Skeletal muscle satellite cell (primary cell): ENCODE data around the gene POU5F1.
"Not testable (repeated sequence)": the region's sequence is repeated elsewhere in the genome, so short reads cannot be mapped to it uniquely, and the experiment has no call there.

Experiments
- H3K27me3 ChIP-seq: 2 replicates; pipeline ENCODE4 v1.7.0; 2013; ENCODE audit warnings: low read length; ENCODE audit not compliant: control insufficient read depth, insufficient read depth
- H3K36me3 ChIP-seq: 2 replicates; pipeline ENCODE4 v1.7.0; 2013; ENCODE audit warnings: mild to moderate bottlenecking, control low read depth, low read length; ENCODE audit not compliant: insufficient read depth
- H3K4me1 ChIP-seq: 2 replicates; pipeline ENCODE4 v1.7.0; 2013; ENCODE audit warnings: low read length; ENCODE audit not compliant: control insufficient read depth, insufficient read depth
- H3K4me2 ChIP-seq: 2 replicates; pipeline ENCODE4 v1.7.0; 2013; ENCODE audit warnings: mild to moderate bottlenecking, low read length
- H3K4me3 ChIP-seq: 2 replicates; pipeline ENCODE4 v1.7.0; 2013; ENCODE audit warnings: low read length
- H3K9ac ChIP-seq: 2 replicates; pipeline ENCODE4 v1.7.0; 2013; ENCODE audit warnings: mild to moderate bottlenecking, low read depth, low read length, moderate library complexity
- H3K9me3 ChIP-seq: replicated peaks from 2 replicates; pipeline ENCODE4 v1.7.0; 2013; ENCODE audit warnings: mild to moderate bottlenecking, control low read depth, low read length

Gene POU5F1

DNA sequence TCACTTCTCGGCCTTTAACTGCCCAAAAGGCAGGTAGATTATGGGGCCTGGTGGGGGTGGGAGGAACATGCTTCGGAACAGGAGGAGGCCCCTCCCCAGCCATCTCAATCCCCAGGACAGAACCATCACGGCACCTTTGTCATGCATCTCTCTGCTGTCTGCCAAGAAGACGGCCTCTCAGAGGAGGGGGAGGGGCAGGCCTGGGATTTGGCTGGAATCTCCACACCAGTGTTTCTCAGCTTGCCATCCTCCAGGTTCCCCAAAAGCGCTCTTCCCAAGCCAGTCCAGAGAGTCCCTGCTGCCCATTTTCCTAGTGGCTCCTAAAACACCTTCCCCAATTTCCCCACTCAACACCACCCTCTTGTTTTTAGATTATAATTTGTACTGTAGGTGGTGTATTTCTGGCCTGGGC is 2.5 kb upstream of the POU5F1 start:
- Histone ChIP-seq H3K27me3 (no peaks in the 10 kb centered on the region), H3K4me1 (peaks cover 21% of the 10 kb centered on the region), H3K9me3 (no peaks in the 10 kb centered on the region), H3K9ac (no peak overlapping the region), H3K4me3 (no peak overlapping the region), H3K4me2 (no peak overlapping the region), H3K36me3 (no peaks in the 10 kb centered on the region)

DNA sequence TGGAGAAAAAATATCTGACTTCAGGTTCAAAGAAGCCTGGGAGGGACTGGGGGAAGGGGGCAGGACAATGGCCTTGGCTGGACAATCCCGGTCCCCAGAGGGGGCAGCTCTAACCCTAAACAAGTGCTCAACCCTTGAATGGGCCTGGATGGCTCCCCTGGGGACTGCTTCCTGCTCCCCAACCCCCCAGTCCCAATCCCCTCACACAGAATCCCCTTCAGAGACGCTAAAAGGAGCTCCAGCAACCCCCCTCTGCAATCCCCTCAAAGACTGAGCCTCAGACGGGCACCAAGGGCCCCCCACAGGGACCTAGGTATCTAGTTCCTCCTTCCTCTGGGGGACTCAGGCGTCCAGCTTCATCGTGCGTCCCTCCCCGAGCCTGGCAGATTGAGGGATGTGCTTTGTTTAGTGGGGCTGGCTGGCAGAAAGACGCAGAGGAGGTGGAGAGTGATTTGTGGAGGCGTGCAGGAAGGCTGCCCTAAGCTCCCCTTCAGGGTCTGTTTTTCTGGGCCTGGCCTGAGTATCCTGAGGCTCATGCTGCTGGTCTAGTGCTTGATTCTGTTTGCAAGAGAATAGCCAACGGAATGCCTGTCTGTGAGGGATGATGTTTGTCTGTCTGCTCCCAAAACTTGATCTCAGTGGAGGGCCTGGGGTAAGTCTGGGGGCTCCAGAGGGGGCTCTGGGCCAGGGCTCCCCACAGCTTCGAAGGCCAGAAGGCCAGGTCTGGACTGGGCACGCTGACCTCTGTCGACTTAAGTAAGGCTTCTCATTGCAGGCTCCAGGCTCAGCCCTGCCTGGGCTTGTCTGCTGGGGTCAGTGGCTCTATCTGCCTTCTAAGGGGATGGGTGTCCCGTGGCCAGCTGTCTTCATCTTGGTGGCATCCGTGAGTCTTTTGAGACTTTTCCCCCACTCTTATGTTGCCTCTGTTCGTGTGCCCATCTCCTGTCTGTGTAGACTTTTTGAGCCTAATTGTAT is 1.7 kb upstream of the POU5F1 start:
- H3K4me1 ChIP-seq: peaks cover 21% of the 10 kb centered on the region
- no peak overlapping the region for H3K9ac ChIP-seq
- H3K9me3 ChIP-seq: no peaks in the 10 kb centered on the region
- H3K4me2 ChIP-seq: no peak overlapping the region
- H3K27me3 ChIP-seq: no peaks in the 10 kb centered on the region
- H3K36me3 ChIP-seq: no peaks in the 10 kb centered on the region
- H3K4me3 ChIP-seq: no peak overlapping the region

DNA sequence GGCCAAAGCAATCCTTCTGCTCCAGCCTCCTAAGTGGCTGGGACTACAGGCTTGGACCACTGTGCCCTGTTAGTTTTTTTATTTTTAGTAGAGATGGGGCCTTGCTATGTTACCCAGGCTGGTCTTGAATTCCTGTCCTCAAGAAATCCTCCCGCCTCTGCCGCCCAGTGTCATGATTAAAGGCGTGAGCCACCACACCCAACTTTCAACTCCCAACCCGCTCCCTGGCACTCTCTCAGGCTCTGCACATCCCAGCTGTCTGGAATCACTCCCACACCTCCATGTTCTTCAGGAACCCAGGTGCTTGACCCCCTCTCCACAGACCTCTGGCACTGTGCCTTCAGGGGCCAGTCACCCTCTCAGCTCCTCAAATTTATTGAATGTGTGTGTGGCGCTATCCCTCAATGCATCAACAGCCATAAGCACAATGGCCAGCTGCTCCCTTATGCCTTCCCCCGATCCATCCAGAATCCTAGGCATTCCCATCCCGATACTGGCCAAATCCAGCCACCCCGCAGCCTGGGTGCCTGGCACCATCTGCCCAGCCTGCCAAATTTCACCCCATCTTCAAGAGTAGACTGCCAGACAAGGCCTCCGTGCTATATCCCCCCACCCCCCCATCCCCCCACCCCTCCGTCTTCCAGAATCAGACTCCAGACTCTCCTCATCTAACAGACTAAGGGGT is 647 bp upstream of the POU5F1 start:
- H3K4me1 ChIP-seq: peaks cover 16% of the 10 kb centered on the region
- no peak overlapping the region for H3K4me2 ChIP-seq
- H3K4me3 ChIP-seq: no peak overlapping the region
- no peaks in the 10 kb centered on the region for H3K9me3 ChIP-seq
- no peaks in the 10 kb centered on the region for H3K27me3 ChIP-seq
- no peak overlapping the region for H3K9ac ChIP-seq
- no peaks in the 10 kb centered on the region for H3K36me3 ChIP-seq

DNA sequence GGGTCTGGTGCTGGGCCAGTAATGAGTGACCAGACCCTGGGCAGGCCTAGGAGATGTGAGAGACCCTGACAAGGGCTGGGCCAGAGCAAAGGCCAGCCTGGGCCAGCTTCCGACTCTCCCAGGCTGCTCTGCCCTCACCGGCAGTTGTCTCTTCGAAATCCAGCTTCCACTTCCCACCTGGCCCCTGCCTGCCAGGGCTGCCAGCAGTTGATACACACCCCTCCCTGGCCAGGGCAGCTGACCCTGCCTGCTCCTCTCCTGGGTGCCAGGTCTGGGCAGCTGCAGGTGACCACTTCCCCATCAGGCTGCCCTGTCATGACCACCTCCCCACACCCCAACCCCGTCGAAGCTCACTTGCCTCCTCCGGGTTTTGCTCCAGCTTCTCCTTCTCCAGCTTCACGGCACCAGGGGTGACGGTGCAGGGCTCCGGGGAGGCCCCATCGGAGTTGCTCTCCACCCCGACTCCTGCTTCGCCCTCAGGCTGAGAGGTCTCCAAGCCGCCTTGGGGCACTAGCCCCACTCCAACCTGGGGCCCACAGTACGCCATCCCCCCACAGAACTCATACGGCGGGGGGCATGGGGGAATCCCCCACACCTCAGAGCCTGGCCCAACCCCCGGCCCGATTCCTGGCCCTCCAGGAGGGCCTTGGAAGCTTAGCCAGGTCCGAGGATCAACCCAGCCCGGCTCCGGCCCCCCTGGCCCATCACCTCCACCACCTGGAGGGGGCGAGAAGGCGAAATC is 453 bp downstream of the POU5F1 start:
- H3K36me3 ChIP-seq, H3K4me2 ChIP-seq, H3K9ac ChIP-seq, H3K27me3 ChIP-seq, H3K9me3 ChIP-seq, H3K4me1 ChIP-seq, H3K4me3 ChIP-seq: not testable (repeated sequence)

DNA sequence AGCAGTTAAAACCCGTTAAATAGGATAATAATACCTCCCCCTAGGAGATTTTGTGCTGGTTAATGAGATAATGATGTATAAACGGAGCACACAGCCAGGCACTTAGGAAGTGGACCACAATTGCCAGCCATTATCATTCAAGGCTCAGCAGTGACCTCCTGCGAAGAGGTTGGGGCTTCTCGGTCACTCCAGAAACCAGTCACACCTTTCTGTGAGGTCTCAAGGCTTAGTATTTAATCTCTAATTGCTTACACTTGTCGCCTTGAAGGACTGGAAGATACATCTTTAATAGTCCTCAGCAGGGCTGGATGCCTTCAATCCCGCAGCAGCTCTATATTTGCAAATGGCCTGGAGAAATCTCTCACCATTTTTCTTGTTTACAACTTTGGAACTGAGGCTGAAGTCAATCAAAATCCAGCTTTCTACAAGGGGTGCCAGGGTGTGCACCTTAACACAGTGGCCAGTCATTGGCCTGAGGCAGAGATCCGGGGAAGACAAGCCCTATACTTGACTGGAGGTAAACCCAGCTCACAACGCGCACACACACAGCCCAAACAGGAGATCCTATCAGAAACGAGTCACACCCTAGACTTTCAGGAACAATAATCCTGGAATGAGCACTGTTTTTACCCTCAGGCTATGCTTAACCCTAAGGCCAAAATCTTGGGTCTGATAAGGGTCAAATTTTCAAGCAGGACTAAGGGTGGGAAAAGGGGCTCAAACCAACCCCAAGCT is 1.2 kb downstream of the POU5F1 start:
- Histone ChIP-seq H3K9ac (no peak overlapping the region), H3K9me3 (no peaks in the 10 kb centered on the region), H3K4me2 (no peak overlapping the region), H3K4me3 (no peak overlapping the region), H3K4me1 (peaks cover 3% of the 10 kb centered on the region), H3K27me3 (no peaks in the 10 kb centered on the region), H3K36me3 (no peaks in the 10 kb centered on the region)

DNA sequence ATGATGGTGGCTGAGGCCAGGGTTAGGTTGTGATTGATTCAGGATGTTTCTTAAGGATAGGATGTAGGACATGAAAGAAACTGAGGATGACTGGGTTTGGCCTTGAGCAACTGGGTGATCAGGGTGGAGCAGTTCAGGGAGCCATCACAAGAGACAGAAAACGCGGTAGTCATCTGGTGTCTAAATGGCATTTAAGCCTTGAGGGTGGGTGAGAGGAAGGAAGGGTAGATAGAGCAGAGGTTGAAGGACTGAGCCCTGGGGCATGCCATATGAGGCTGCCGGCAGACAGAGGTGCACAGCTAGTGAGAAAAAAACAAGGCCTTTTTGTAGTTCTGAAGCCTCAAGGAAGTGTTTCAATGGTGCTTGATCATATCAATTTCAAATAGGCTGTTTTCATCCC is 1.9 kb downstream of the POU5F1 start:
- H3K4me3 ChIP-seq: no peak overlapping the region
- H3K4me2 ChIP-seq: no peak overlapping the region
- no peaks in the 10 kb centered on the region for H3K9me3 ChIP-seq
- H3K36me3 ChIP-seq: no peaks in the 10 kb centered on the region
- no peaks in the 10 kb centered on the region for H3K27me3 ChIP-seq
- peaks cover 3% of the 10 kb centered on the region for H3K4me1 ChIP-seq
- no peak overlapping the region for H3K9ac ChIP-seq

DNA sequence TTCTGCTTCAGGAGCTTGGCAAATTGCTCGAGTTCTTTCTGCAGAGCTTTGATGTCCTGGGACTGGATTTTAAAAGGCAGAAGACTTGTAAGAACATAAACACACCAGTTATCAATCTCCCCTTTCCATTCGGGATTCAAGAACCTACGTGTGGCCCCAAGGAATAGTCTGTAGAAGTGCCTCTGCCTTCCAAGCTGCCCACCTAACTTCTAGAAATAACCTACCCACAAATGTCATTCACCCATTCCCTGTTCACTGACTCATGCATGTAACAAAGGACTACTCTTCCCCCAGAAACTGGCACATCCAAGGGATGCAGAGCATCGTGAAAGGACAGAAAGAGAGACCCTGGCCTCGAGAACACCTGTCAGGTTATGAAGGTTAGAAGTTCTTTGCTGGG is 4.5 kb downstream of the POU5F1 start:
- Histone ChIP-seq H3K4me3 (no peak overlapping the region), H3K27me3 (no peaks in the 10 kb centered on the region), H3K4me2 (no peak overlapping the region), H3K36me3 (peaks cover 16% of the 10 kb centered on the region), H3K4me1 (no peaks in the 10 kb centered on the region), H3K9me3 (no peaks in the 10 kb centered on the region), H3K9ac (no peak overlapping the region)

DNA sequence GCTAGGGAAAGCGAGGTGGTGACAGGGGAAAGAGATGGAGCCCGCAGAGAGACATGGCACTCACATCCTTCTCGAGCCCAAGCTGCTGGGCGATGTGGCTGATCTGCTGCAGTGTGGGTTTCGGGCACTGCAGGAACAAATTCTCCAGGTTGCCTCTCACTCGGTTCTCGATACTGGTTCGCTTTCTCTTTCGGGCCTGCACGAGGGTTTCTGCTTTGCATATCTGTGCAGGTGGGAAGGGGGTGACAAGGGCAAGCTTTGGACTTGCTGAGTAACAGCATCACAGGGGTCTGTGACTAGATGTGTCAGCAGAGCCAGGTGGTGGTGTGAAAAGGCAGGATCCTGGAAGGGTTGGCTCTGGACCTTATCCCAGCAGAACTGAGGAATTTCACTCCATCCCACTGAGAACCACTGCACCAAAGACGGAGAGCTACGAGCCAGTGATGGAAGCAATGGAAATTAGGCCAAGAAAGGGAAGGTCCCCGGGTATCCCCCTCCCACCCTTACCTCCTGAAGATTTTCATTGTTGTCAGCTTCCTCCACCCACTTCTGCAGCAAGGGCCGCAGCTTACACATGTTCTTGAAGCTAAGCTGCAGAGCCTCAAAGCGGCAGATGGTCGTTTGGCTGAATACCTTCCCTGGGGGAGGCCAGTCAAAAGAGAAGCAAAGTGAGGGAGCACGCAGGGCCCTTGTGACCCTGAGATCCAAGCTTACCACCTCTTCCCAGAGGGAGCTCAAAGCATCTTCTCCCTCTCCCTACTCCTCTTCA is 5.2 kb downstream of the POU5F1 start:
- H3K36me3 ChIP-seq: peaks cover 16% of the 10 kb centered on the region
- not testable (repeated sequence) for H3K4me1 ChIP-seq, H3K27me3 ChIP-seq, H3K9me3 ChIP-seq, H3K4me3 ChIP-seq, H3K9ac ChIP-seq, H3K4me2 ChIP-seq

DNA sequence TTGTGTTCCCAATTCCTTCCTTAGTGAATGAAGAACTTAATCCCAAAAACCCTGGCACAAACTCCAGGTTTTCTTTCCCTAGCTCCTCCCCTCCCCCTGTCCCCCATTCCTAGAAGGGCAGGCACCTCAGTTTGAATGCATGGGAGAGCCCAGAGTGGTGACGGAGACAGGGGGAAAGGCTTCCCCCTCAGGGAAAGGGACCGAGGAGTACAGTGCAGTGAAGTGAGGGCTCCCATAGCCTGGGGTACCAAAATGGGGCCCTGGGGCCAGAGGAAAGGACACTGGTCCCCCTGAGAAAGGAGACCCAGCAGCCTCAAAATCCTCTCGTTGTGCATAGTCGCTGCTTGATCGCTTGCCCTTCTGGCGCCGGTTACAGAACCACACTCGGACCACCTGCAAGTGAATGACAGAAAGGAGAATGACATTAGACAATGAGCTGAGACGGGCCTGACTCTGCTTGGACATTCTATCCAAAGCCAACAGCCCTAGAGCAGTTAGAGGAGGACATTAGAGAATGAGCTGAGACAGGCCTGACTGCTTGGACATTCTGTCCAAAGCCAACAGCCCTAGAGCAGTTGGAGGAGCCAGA is 5.9 kb downstream of the POU5F1 start:
- not testable (repeated sequence) for H3K9ac ChIP-seq, H3K4me1 ChIP-seq, H3K27me3 ChIP-seq, H3K4me3 ChIP-seq, H3K4me2 ChIP-seq, H3K9me3 ChIP-seq
- peaks cover 16% of the 10 kb centered on the region for H3K36me3 ChIP-seq

DNA sequence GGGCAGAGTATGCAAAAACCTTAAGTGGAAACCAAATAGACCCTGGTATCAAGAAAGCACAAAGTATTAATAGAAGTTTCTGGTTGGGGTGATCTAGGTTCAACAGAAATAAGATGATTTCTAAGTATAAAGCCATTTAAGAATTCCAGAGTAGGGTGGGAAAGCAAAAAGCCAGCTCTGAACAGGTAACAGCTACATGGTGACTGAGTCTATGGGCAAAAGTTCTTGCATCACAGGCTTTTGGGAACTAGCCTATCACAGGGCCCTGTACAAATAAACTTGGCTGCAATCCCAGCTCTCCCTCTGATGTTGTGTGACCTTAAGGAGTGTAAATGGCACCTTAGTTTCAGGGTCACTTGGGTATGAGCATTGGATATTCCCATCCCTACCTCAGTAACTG is 6.6 kb downstream of the POU5F1 start:
- H3K9me3 ChIP-seq: no peaks in the 10 kb centered on the region

More for the DNA sequence above, 6.6 kb downstream of the POU5F1 start:
- H3K36me3 ChIP-seq: peaks cover 16% of the 10 kb centered on the region
- peaks cover 11% of the 10 kb centered on the region for H3K4me1 ChIP-seq
- H3K4me2 ChIP-seq: no peak overlapping the region
- no peak overlapping the region for H3K9ac ChIP-seq
- H3K27me3 ChIP-seq: no peaks in the 10 kb centered on the region
- H3K4me3 ChIP-seq: no peak overlapping the region
